T47D (cell line): ENCODE measurements around the gene SRCAP.
"Not testable (repeated sequence)": the region's sequence is repeated elsewhere in the genome, so short reads cannot be mapped to it uniquely, and the experiment has no call there.

ENCODE experiments used
- DNase-seq, 2 experiments: peaks; one replicate each; pipeline versions ENCODE4 v3.0.0 to v3.0.0-alpha.2; 2011 to 2012; ENCODE audit warnings: low read depth in 1 of 2, low spot score in 1 of 2
- JUND ChIP-seq: IDR thresholded peaks from 2 replicates; pipeline ENCODE4 v1.6.1; 2012; ENCODE audit warnings: low read depth
- in situ Hi-C: cut with HindIII; loops from 2 replicates; pipeline ENCODE4 v1.10.0; 2016; ENCODE audit warnings: low sequenced_read_pairs, low pct_unique_long_range_greater_than_20kb

SRCAP gene

DNA sequence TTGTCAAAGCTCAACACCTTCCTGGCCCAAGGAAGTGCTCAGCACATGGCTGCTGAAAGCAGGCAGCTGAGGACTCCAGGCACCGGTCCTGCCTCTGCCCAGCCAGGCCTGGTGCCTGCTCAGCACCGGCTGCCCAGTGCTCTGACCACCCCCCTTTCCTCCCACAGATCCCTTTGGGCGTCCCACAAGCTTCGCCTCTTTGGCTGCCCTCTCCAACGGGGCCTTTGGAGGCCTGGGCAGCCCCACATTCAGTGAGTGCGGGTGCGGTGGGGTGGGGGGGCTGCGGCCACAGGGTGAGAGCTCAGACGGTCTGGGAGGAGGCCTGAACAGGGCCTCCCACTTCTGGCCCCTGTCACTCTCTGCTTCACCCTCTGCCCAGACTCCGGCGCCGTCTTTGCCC, 30.6 kb upstream of the SRCAP start:
- TF ChIP-seq JUND = no peak
- in situ Hi-C loops = no loop called here
- DNase-seq = no peak

GRCh38 chr16:30669026-30669902, 29.7 kb upstream of the SRCAP start:
- TF ChIP-seq JUND = no peak
- no peak for DNase-seq
- in situ Hi-C loops = no loop called here

DNA sequence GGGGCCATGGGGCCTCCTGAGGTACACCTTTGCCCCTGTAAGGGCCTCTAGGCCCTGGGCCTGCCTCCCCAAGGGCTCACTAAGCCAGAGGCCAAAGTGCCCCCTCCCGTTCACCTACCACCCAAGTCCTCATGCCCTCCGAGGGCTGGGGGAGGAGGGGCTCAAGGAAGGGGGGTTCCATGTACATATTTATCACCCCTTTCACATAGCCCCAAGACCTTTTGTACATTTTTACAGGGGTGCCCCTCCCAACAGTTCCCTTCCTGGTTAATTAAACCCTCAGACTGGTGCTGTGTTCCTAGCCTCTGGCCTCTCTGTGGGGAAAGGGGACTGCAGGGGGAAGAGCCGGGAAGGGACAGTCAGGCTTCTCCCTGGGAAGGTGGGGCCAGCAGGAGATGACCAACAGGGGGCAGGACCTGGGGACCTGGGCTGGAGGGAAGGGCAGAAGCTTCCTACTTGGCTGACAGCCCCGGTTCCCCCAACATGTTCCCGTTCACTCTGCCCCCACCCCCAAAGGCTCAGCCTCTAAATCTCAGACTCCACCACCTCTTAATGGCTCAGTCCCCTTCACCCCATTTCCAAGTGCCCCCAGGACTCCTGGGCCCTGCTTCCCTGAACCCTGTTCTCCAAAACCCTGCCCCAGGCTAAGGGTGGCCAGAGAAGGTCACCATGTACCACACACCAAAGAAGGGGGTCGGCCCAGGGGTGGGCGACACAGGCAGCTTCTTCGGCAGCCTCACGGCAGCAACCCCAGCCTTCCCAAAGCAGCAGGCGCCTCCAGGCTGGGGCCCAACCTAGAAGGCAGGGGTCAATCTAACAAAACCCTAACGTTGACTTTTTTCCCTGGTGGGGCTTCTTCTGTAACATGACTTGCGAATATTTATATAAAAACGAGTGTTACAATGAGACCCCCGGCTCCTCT, 28.8 kb upstream of the SRCAP start:
- no peak for DNase-seq
- TF ChIP-seq JUND = no peak
- in situ Hi-C loops = no loop called here

DNA sequence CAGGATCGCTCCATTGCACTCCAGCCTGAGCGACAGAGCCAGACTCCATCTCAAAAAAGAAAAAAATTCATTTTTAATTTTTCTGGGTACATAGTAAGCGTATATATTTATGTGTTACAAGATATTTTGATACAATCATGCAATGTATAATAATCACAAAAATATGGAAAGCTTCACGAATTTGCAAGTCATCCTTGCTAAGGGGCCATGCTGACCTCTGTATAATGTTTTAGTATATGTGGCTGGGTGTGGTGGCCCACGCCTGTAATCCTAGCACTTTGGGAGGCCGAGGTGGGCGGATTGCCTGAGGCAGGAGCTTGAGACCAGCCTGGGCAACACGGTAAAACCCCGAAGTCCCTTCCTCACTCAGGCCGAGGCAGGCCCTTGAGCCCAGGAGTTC, 23.8 kb upstream of the SRCAP start:
- TF ChIP-seq JUND = no peak
- no peak for DNase-seq
- in situ Hi-C loops = no loop called here

GRCh38 chr16:30677931-30678585, 20.9 kb upstream of the SRCAP start:
- in situ Hi-C loops = no loop called here
- DNase-seq = peak in 1 of 2 experiments; percentile 72
- TF ChIP-seq JUND = no peak

GRCh38 chr16:30678586-30678970, 20.4 kb upstream of the SRCAP start:
- no peak for DNase-seq
- in situ Hi-C loops = no loop called here
- TF ChIP-seq JUND = no peak

- DNase-seq = no peak
- no peak for TF ChIP-seq JUND
- in situ Hi-C loops = no loop called here
These were observed 18.6 kb upstream of the SRCAP start for GRCh38 chr16:30680326-30680725.

- no peak for TF ChIP-seq JUND
- in situ Hi-C loops = no loop called here
- no peak for DNase-seq
These were observed 10.3 kb upstream of the SRCAP start for GRCh38 chr16:30688701-30689100.

GRCh38 chr16:30691907-30692306, 7.1 kb upstream of the SRCAP start:
- in situ Hi-C loops = no loop called here
- no peak for DNase-seq
- no peak for TF ChIP-seq JUND

DNA sequence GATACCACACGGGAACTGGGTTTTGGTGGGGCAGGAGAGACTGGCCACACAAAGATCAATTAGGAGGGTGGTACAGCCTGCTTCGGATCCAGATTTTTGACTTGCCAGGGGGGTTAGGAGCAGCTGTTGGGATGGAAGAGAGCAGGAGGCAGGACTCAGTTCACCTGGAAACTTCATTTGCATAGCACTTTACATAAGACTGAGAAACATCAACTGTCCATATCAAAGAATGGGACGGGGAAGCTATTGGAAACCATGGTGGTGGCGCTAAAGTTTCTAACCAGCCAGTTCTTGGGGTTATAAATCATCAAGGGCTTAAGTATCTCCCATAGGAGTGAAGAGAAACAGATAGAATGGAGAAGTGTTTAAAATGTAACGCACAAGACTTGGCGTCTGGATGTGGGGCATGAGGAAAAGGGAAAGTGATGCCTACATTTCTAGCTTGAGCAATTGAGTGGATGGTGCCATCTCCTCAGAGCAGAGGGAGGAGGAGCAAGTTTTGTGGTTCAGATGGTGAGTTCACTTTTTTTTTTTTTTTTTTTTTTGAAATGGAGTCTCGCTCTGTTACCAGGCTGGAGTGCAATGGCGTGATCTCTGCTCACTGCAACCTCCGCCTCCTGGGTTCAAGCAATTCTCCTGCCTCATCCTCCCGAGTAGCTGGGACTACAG, 6.4 kb upstream of the SRCAP start:
- TF ChIP-seq JUND = no peak
- no peak for DNase-seq
- in situ Hi-C loops = no loop called here

DNA sequence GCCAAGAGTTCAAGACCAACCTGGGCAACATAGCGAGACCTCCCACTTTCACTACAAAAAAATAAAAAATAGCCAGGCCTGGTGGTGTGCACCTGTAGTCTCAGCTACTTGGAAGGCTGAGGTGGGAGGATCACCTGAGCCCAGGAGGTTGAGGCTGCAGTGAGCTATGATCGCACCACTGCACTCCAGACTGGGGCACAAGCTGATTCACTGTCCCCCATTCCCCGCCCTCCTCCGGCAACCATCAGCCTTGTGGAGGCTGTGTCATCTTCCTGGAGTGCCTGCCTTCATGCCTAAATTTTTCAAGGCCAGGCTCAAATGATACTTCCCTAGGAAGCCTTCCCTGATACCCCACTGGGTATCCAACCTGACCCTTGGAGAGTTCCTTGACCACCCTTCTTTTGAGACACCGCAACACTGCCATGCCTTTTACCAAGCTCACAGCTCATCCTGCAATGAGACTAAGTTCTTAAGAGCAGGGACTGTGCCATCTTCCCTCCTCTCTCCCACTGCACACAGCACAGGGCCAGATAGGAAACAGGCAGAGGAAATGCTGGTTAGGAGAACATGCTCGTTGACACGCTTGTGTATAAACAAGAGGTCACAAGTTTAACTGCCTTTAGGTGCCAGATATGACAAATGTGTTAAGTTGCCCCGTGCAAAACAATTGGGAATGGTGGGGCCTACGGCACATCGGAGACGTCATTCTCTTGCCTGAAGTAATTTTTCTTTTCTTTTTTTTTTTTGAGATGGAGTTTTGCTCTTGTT, 3.9 kb upstream of the SRCAP start:
- TF ChIP-seq JUND = no peak
- in situ Hi-C loops = no loop called here
- no peak for DNase-seq

DNA sequence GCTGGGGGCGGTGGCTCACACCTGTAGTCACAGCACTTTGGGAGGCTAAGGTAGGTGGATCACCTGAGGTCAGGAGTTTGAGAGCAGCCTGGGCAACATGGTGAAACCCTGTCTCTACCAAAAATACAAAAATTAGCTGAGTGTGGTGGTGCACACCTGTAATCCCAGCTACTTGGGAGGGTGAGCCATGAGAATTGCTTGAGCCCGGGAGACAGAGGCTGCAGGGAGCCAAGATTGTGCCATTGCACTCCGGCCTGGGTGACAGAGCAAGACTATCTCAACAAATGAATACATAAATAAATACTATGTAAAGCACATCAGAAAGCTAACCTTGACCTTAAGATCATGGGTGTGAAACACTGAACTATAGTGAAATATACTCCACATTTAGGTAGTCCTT, 2.3 kb upstream of the SRCAP start:
- DNase-seq, in situ Hi-C loops: not testable (repeated sequence)
